Large intestine (tissue), 3 donors: Measurements from ENCODE around the gene TOMM70. TPM values are rescaled to one million over a fixed set of nuclear protein-coding genes. Genes with fewer than 3 reads are reported as not detected.

Experiments
- DNase-seq, 2 donors: peaks; one replicate each; pipeline versions ENCODE4 v3.0.0 to v3.0.0-alpha.2; 2013
- H3K27ac ChIP-seq: one replicate; pipeline ENCODE4 v1.5.1; 2013; ENCODE audit warnings: low read length
- H3K27me3 ChIP-seq: 2 replicates; pipeline ENCODE4 v1.6.1; 2013; ENCODE audit warnings: low read length; ENCODE audit not compliant: control insufficient read depth, insufficient read depth
- H3K36me3 ChIP-seq: 2 replicates; pipeline ENCODE4 v1.6.1; 2013; ENCODE audit warnings: low read length; ENCODE audit not compliant: control insufficient read depth, insufficient read depth
- H3K4me1 ChIP-seq: one replicate; pipeline ENCODE4 v1.6.1; 2013; ENCODE audit warnings: low read length; ENCODE audit not compliant: control insufficient read depth, insufficient read depth
- H3K4me3 ChIP-seq: one replicate; pipeline ENCODE4 v1.5.1; 2013; ENCODE audit warnings: low read length
- H3K9me3 ChIP-seq: one replicate; pipeline ENCODE4 v1.6.1; 2013; ENCODE audit warnings: mild to moderate bottlenecking, low read depth, low read length, moderate library complexity; ENCODE audit not compliant: control insufficient read depth
- WGBS: methylation state at CpG from one replicate; pipeline ENCODE4 v1.1.5; 2013; ENCODE audit warnings: low lambda C conversion rate; ENCODE audit not compliant: insufficient coverage; 5-methylcytosine and 5-hydroxymethylcytosine counted together
- polyA plus RNA-seq: library from polyadenylated mRNA; unstranded; fragments of 120-200 nt; gene quantifications from one replicate; pipeline ENCODE4 v1.2.1, GENCODE V29; 2013

TOMM70 gene
- polyA plus RNA-seq, 1 donor, result 64.0 TPM

GRCh38 chr3:100429187-100429716, 28.4 kb upstream of the TOMM70 start:
- H3K27me3 ChIP-seq, result no peaks in the 10 kb centered on the region
- WGBS, result no CpG with 5 or more reads among the region's 2 CpGs

GRCh38 chr3:100427699-100428098, 26.8 kb upstream of the TOMM70 start:
- 80% methylated on average over 2 of the region's 2 CpGs for WGBS
- no peak for DNase-seq
- no peak overlapping the region for H3K27ac ChIP-seq
- no peak overlapping the region for H3K4me3 ChIP-seq
- peaks cover 19% of the 10 kb centered on the region for H3K4me1 ChIP-seq
- H3K9me3 ChIP-seq, result no peaks in the 10 kb centered on the region
- H3K27me3 ChIP-seq, result no peaks in the 10 kb centered on the region
- no peaks in the 10 kb centered on the region for H3K36me3 ChIP-seq

More at GRCh38 chr3:100429187-100429716, 28.4 kb upstream of the TOMM70 start:
- Histone ChIP-seq H3K4me3 (no peak overlapping the region), H3K4me1 (peaks cover 19% of the 10 kb centered on the region), H3K9me3 (no peaks in the 10 kb centered on the region), H3K36me3 (no peaks in the 10 kb centered on the region), H3K27ac (no peak overlapping the region)
- no peak for DNase-seq

- Histone ChIP-seq H3K4me3 (no peak overlapping the region), H3K27me3 (no peaks in the 10 kb centered on the region)
- WGBS, result no CpG with 5 or more reads among the region's 8 CpGs
These were observed 25.3 kb upstream of the TOMM70 start for GRCh38 chr3:100426067-100426682.

GRCh38 chr3:100425316-100425715, 24.4 kb upstream of the TOMM70 start:
- H3K4me3 ChIP-seq, result no peak overlapping the region
- peak in 1 of 2 donors; percentile 26 for DNase-seq
- H3K27ac ChIP-seq, result peak overlapping the region; percentile 1
- H3K36me3 ChIP-seq, result no peaks in the 10 kb centered on the region
- no peaks in the 10 kb centered on the region for H3K9me3 ChIP-seq
- H3K27me3 ChIP-seq, result no peaks in the 10 kb centered on the region
- peaks cover 19% of the 10 kb centered on the region for H3K4me1 ChIP-seq
- 38% methylated on average over 1 of the region's 1 CpG for WGBS

More at GRCh38 chr3:100426067-100426682, 25.3 kb upstream of the TOMM70 start:
- Histone ChIP-seq H3K27ac (peak overlapping the region; percentile 14), H3K36me3 (no peaks in the 10 kb centered on the region), H3K9me3 (no peaks in the 10 kb centered on the region), H3K4me1 (peaks cover 19% of the 10 kb centered on the region)
- peak; percentile 31 to 71 for DNase-seq

- H3K4me3 ChIP-seq, result no peak overlapping the region
- no peaks in the 10 kb centered on the region for H3K9me3 ChIP-seq
- no peaks in the 10 kb centered on the region for H3K27me3 ChIP-seq
- peak overlapping the region; percentile 1 for H3K27ac ChIP-seq
- no peaks in the 10 kb centered on the region for H3K36me3 ChIP-seq
- WGBS, result no CpG with 5 or more reads among the region's 2 CpGs
- peaks cover 19% of the 10 kb centered on the region for H3K4me1 ChIP-seq
- DNase-seq, result peak; percentile 64 to 76
These were observed 23.4 kb upstream of the TOMM70 start for GRCh38 chr3:100424261-100424660.

- WGBS, result 100% methylated on average over 1 of the region's 5 CpGs
- no peak overlapping the region for H3K27ac ChIP-seq
- no peaks in the 10 kb centered on the region for H3K9me3 ChIP-seq
- no peaks in the 10 kb centered on the region for H3K27me3 ChIP-seq
- H3K36me3 ChIP-seq, result no peaks in the 10 kb centered on the region
- DNase-seq, result no peak
- peaks cover 19% of the 10 kb centered on the region for H3K4me1 ChIP-seq
- no peak overlapping the region for H3K4me3 ChIP-seq
These were observed 22.7 kb upstream of the TOMM70 start for GRCh38 chr3:100423611-100424010.

- no peaks in the 10 kb centered on the region for H3K27me3 ChIP-seq
These were observed 20.0 kb upstream of the TOMM70 start for GRCh38 chr3:100420885-100421284.

GRCh38 chr3:100419406-100419805, 18.5 kb upstream of the TOMM70 start:
- no peak for DNase-seq
- no peak overlapping the region for H3K4me3 ChIP-seq
- no peaks in the 10 kb centered on the region for H3K27me3 ChIP-seq
- 100% methylated on average over 1 of the region's 1 CpG for WGBS
- H3K36me3 ChIP-seq, result no peaks in the 10 kb centered on the region
- no peak overlapping the region for H3K27ac ChIP-seq
- peaks cover under 1% of the 10 kb centered on the region for H3K4me1 ChIP-seq
- H3K9me3 ChIP-seq, result no peaks in the 10 kb centered on the region

More at GRCh38 chr3:100420885-100421284, 20.0 kb upstream of the TOMM70 start:
- no peaks in the 10 kb centered on the region for H3K9me3 ChIP-seq
- H3K4me1 ChIP-seq, result peaks cover 14% of the 10 kb centered on the region
- no peak overlapping the region for H3K27ac ChIP-seq
- H3K4me3 ChIP-seq, result no peak overlapping the region
- H3K36me3 ChIP-seq, result no peaks in the 10 kb centered on the region
- 80% methylated on average over 2 of the region's 2 CpGs for WGBS
- DNase-seq, result no peak

- no peak for DNase-seq
- no peaks in the 10 kb centered on the region for H3K36me3 ChIP-seq
- H3K9me3 ChIP-seq, result no peaks in the 10 kb centered on the region
- H3K27ac ChIP-seq, result no peak overlapping the region
- no peaks in the 10 kb centered on the region for H3K27me3 ChIP-seq
- no peak overlapping the region for H3K4me3 ChIP-seq
- WGBS, result no CpG with 5 or more reads among the region's 1 CpG
- no peaks in the 10 kb centered on the region for H3K4me1 ChIP-seq
These were observed 16.0 kb upstream of the TOMM70 start for GRCh38 chr3:100416863-100417262.

- DNase-seq, result no peak
- Histone ChIP-seq H3K36me3 (no peaks in the 10 kb centered on the region), H3K27me3 (no peaks in the 10 kb centered on the region), H3K4me1 (no peaks in the 10 kb centered on the region), H3K27ac (no peak overlapping the region), H3K4me3 (no peak overlapping the region), H3K9me3 (no peaks in the 10 kb centered on the region)
These were observed 15.3 kb upstream of the TOMM70 start for GRCh38 chr3:100416176-100416575.

- Histone ChIP-seq H3K4me1 (no peaks in the 10 kb centered on the region), H3K36me3 (peaks cover 5% of the 10 kb centered on the region), H3K9me3 (peaks cover under 1% of the 10 kb centered on the region), H3K27ac (no peak overlapping the region), H3K4me3 (no peak overlapping the region), H3K27me3 (no peaks in the 10 kb centered on the region)
- WGBS, result 83% methylated on average over 1 of the region's 2 CpGs
- DNase-seq, result no peak
These were observed 12.7 kb upstream of the TOMM70 start for GRCh38 chr3:100413613-100414012.
